Mesodermal cell (in vitro differentiated cells): ENCODE results near the gene ADSS1.

Source experiments
- H3K27ac ChIP-seq: 2 replicates; pipeline ENCODE4 v1.7.0; 2013; ENCODE audit warnings: mild to moderate bottlenecking, low read depth, low read length, moderate library complexity; ENCODE audit not compliant: severe bottlenecking
- H3K36me3 ChIP-seq: 2 replicates; pipeline ENCODE4 v1.7.1; 2013; ENCODE audit warnings: mild to moderate bottlenecking, low read length, moderate library complexity; ENCODE audit not compliant: control insufficient read depth, insufficient read depth
- H3K4me1 ChIP-seq: one replicate; pipeline ENCODE4 v1.7.1; 2013; ENCODE audit warnings: mild to moderate bottlenecking, low read length; ENCODE audit not compliant: insufficient read depth, control insufficient read depth, poor library complexity, severe bottlenecking
- H3K4me3 ChIP-seq: 2 replicates; pipeline ENCODE4 v1.7.0; 2013; ENCODE audit warnings: low read length, control low read depth, mild to moderate bottlenecking; ENCODE audit not compliant: insufficient read depth, poor library complexity, severe bottlenecking; ENCODE audit errors: extremely low read depth
- H3K9me3 ChIP-seq: 2 replicates; pipeline ENCODE4 v1.7.1; 2013; ENCODE audit warnings: mild to moderate bottlenecking, low read length, moderate library complexity; ENCODE audit not compliant: control insufficient read depth
- WGBS, 2 experiments: methylation state at CpG; one replicate each; pipeline ENCODE4 v1.1.5; 2013; ENCODE audit warnings: missing lambda C conversion rate in 2 of 2; ENCODE audit not compliant: insufficient coverage in 2 of 2; 5-methylcytosine and 5-hydroxymethylcytosine counted together

ADSS1 gene

DNA sequence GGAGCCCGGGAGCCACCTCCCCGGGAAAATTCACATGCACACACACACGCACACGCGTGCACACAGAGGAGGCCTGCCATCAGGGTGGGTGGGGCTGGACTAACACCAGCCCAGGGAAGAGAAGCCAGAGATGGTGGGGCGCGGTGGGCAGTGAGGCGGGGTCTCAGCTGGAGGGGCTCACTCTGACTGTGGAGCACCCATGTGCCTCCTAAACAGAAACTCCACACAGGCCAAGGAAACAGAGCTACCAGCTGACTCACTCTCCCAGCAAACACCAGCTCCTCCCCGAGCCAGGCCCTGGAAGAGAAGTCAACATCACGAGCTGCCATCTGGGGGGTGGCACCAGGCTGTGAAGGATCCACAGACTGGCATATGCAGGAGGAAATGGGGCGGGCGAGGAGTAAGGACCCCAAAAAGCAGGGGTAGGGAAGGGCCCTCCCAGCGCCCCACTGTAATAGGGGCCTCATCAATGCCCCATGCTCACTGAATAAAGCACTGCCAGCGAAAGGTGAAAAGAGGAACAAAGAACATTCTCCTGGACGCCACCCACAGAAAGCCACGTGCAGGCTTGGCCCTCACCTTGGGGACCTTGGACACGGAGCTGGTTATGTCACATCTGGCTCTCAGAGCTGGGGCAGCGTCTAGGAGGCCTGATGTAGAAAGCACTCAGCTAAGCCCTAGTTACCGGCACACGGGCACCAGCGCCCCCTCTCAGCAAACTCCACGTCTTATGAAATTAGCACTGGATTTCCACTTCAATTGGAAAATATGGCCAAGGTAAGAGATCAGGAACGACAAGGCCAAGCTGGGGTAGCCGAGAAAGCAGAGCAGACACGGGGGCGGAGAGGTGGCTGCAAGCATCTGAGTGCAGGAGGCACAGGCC, 43.0 kb upstream of the ADSS1 start:
- H3K4me3 ChIP-seq: peak overlapping the region; percentile 27
- peaks cover 66% of the 10 kb centered on the region for H3K4me1 ChIP-seq

DNA sequence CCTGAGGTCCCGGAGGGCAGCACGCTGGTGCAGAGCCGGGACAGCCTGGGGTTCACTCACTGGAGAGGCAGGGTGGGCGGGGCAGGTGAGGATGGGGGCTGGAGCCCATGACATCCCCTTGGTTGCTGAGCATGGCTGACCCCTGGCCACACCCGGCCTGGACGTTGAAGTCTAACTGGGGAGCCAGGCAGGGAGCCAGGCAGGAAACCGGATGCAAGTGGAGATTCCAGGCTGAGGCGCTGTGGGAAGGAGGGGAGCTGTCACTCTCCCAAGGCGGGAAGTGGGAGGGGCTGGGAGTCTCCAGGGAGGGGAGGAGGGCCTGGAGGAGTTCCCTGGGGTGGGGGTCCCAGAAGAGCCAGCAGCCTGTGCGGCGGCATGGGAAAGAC, 42.3 kb upstream of the ADSS1 start:
- Histone ChIP-seq H3K36me3 (no peaks in the 10 kb centered on the region), H3K9me3 (no peaks in the 10 kb centered on the region), H3K27ac (peak overlapping the region; percentile 95), H3K4me1 (peaks cover 60% of the 10 kb centered on the region), H3K4me3 (peak overlapping the region; percentile 27)
- WGBS, 2 experiments: 1 to 3% methylated on average over 9 to 11 of the region's 11 CpGs

More for the DNA sequence above, 43.0 kb upstream of the ADSS1 start:
- peak overlapping the region; percentile 95 for H3K27ac ChIP-seq
- 27 to 44% methylated on average over 19 to 21 of the region's 26 CpGs for WGBS, 2 experiments
- no peaks in the 10 kb centered on the region for H3K9me3 ChIP-seq
- H3K36me3 ChIP-seq: no peaks in the 10 kb centered on the region

DNA sequence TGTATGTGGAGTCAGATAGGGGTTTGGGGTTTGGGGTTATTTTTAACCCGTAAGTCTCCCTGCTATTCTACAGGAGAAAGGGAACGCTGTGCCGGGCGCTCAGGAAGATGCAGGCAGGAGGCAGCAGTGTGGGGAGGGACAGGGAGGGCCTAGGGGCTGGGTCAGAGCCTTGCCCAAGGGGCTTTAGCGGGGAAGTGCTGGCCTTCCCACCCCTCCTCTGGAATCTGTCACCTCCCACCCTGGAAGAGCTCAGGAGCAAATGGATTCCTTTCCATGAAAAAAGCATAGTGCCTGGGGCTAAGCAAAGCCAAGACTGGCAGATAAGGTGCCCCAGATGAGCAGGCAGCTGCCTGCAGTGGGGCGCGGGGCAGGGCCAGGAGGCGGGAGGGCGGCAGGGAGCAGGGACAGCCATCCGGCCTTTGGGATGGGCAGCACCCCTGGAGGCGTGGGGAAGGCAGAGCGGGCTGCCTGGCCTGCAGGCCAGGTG, 41.9 kb upstream of the ADSS1 start:
- 9 to 15% methylated on average over 12 of the region's 12 CpGs for WGBS, 2 experiments
- peaks cover 58% of the 10 kb centered on the region for H3K4me1 ChIP-seq

GRCh38 chr14:104683653-104684448, 40.2 kb upstream of the ADSS1 start:
- peak overlapping the region; percentile 95 for H3K27ac ChIP-seq
- no peaks in the 10 kb centered on the region for H3K36me3 ChIP-seq
- 90% methylated on average over 18 to 19 of the region's 22 CpGs for WGBS, 2 experiments
- no peaks in the 10 kb centered on the region for H3K9me3 ChIP-seq
- no peak overlapping the region for H3K4me3 ChIP-seq
- H3K4me1 ChIP-seq: peaks cover 53% of the 10 kb centered on the region

More for the DNA sequence above, 41.9 kb upstream of the ADSS1 start:
- peak overlapping the region; percentile 95 for H3K27ac ChIP-seq
- no peaks in the 10 kb centered on the region for H3K9me3 ChIP-seq
- H3K4me3 ChIP-seq: peak overlapping the region; percentile 27
- no peaks in the 10 kb centered on the region for H3K36me3 ChIP-seq

GRCh38 chr14:104684449-104684821, 39.6 kb upstream of the ADSS1 start:
- no peaks in the 10 kb centered on the region for H3K36me3 ChIP-seq
- H3K9me3 ChIP-seq: no peaks in the 10 kb centered on the region
- H3K4me3 ChIP-seq: no peak overlapping the region
- 92 to 95% methylated on average over 9 to 10 of the region's 10 CpGs for WGBS, 2 experiments
- H3K4me1 ChIP-seq: peaks cover 51% of the 10 kb centered on the region
- H3K27ac ChIP-seq: no peak overlapping the region

DNA sequence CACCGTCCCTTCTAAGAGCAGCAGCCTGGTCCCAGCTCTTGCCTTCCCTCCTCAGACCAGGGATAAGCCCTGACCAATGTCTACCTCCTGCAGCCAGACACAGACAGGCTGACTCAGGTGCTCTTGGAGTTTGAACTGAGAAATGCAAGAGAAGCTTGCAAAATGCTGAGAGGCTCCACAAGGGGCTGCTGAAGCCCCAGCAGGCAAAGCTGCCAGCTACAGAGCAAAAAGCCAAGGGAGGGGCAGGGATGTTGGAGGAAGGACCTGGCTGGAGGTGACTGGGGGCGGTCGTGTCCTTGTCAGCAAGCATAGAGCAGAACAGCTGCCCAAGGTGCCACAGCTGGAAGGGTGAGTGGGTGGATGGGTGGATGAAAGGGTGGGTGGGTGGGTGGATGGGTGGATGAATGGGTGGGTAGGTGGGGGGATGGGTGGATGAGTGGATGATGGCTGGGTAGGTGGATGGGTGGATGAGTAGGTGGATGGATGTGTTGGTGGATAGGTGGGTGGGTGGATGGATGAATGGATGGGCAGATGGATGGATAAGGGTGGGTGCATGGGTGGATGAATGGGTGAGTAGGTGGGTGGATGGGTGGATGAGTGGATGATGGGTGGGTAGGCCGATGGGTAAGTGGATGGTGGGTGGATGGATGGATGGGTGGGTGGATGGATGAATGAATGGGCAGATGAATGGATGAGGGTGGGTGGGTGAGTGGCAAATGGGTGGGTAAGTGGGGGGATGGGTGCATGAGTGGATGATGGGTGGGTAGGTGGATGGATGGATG, 38.6 kb upstream of the ADSS1 start:
- no peaks in the 10 kb centered on the region for H3K36me3 ChIP-seq
- no peak overlapping the region for H3K4me3 ChIP-seq
- no peak overlapping the region for H3K27ac ChIP-seq
- WGBS, 2 experiments: 82 to 100% methylated on average over 1 to 3 of the region's 4 CpGs
- peaks cover 41% of the 10 kb centered on the region for H3K4me1 ChIP-seq
- no peaks in the 10 kb centered on the region for H3K9me3 ChIP-seq

DNA sequence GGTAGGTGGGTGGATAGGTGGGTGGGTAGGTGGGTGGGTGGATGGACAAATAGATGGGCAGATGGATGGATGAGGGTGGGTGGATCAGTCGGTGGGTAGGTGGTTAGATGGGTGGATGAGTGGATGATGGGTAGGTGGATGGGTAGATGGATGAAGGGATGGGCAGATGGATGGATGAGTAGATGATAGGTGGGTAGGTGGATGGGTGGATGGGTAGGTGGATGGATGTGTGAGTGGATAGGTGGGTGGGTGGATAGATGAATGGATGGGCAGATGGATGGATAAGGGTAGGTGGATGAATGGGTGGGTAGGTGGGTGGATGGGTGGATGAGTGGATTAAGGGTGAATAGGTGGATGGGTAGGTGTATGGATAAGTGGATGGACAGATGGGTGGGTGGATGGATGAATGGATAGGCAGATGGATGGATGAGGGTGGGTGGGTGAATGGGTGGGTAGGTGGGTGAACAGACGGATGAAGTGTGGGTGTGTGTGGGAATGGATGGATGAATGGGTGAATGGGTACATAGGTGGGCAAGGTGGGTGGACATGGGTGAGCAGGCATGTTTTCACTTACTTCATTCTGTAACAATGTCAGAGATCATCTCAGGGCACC, 37.9 kb upstream of the ADSS1 start:
- Histone ChIP-seq H3K27ac (no peak overlapping the region), H3K4me1 (peaks cover 35% of the 10 kb centered on the region), H3K4me3 (no peak overlapping the region), H3K9me3 (no peaks in the 10 kb centered on the region), H3K36me3 (no peaks in the 10 kb centered on the region)
- WGBS, 2 experiments: 93 to 96% methylated on average over 1 to 2 of the region's 2 CpGs

- no peak overlapping the region for H3K4me3 ChIP-seq
- peaks cover 37% of the 10 kb centered on the region for H3K4me1 ChIP-seq
- 91 to 94% methylated on average over 14 to 16 of the region's 20 CpGs for WGBS, 2 experiments
- H3K27ac ChIP-seq: no peak overlapping the region
- peaks cover 4% of the 10 kb centered on the region for H3K36me3 ChIP-seq
- no peaks in the 10 kb centered on the region for H3K9me3 ChIP-seq
These were observed 37.2 kb upstream of the ADSS1 start for GRCh38 chr14:104686624-104687517.

GRCh38 chr14:104687601-104688504, 36.2 kb upstream of the ADSS1 start:
- 69 to 76% methylated on average over 25 to 31 of the region's 31 CpGs for WGBS, 2 experiments
- H3K4me1 ChIP-seq: peaks cover 35% of the 10 kb centered on the region
- H3K27ac ChIP-seq: peak overlapping the region; percentile 36
- no peaks in the 10 kb centered on the region for H3K9me3 ChIP-seq
- no peak overlapping the region for H3K4me3 ChIP-seq
- H3K36me3 ChIP-seq: peaks cover 13% of the 10 kb centered on the region
